IPS DF 6.9 (cell line): ENCODE data around the gene PPIF.

Experiments
- DNase-seq: peaks from one replicate; pipeline ENCODE4 v3.0.0-alpha.2; 2013; ENCODE audit warnings: low read depth, low spot score
- H3K27ac ChIP-seq: one replicate; pipeline ENCODE4 v1.5.1; 2013; ENCODE audit warnings: low read length, control low read depth
- H3K27me3 ChIP-seq: 2 replicates; pipeline ENCODE4 v1.6.1; 2013; ENCODE audit warnings: mild to moderate bottlenecking, low read length; ENCODE audit not compliant: control insufficient read depth, insufficient read depth
- H3K36me3 ChIP-seq: 2 replicates; pipeline ENCODE4 v1.6.1; 2013; ENCODE audit warnings: low read length; ENCODE audit not compliant: control insufficient read depth, insufficient read depth
- H3K4me1 ChIP-seq: 2 replicates; pipeline ENCODE4 v1.6.1; 2013; ENCODE audit warnings: low read length; ENCODE audit not compliant: control insufficient read depth, insufficient read depth
- H3K4me3 ChIP-seq: 2 replicates; pipeline ENCODE4 v1.5.1; 2013; ENCODE audit warnings: mild to moderate bottlenecking, low read length
- H3K9me3 ChIP-seq: 2 replicates; pipeline ENCODE4 v1.6.1; 2013; ENCODE audit warnings: low read length, inconsistent platforms; ENCODE audit not compliant: control insufficient read depth, insufficient read depth
- WGBS: extraction: QIAGEN DNeasy Blood & Tissue Kit; methylation state at CpG from one replicate; pipeline ENCODE4 v1.1.7; 2013; ENCODE audit warnings: mixed read lengths, missing lambda C conversion rate; ENCODE audit not compliant: insufficient read length, insufficient coverage; 5-methylcytosine and 5-hydroxymethylcytosine counted together

The PPIF gene

GRCh38 chr10:79404690-79405131 is 57.4 kb downstream of the PPIF start:
- H3K4me1 ChIP-seq, result peaks cover 13% of the 10 kb centered on the region
- no CpG with 5 or more reads among the region's 5 CpGs for WGBS
- DNase-seq, result no peak
- no peaks in the 10 kb centered on the region; the same call in 1 of the 2 replicates for H3K36me3 ChIP-seq
- H3K27me3 ChIP-seq, result no peaks in the 10 kb centered on the region
- no peak overlapping the region for H3K27ac ChIP-seq
- H3K9me3 ChIP-seq, result no peaks in the 10 kb centered on the region
- H3K4me3 ChIP-seq, result no peak overlapping the region
